ENCODE data around the gene MYO18B.

Gene MYO18B

GRCh38 chr22:25902402-25902801, 160.4 kb downstream of the MYO18B start:
- no peak for DNase-seq (ENCODE audit: low read depth)

DNA sequence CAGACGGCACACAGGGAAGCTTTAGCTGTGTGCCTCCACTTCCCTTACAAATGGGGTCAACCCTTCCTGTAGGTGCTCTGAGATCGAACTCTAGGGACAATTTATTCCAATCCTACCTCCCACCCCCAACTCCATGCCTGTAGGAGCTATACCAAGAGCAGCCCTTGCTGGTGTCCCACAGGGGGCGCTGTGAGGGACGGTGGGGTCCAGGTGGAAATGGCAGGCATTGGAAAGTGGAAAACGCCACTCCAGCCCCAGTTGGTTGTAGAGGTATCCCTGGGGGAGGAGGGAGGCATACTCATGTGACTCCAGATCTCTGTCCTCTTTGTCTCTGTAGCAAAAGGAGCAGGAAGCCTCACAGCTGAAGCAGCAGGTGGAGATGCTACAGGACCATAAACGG, 161.3 kb downstream of the MYO18B start:
- no peak for DNase-seq (ENCODE audit: low read depth)

GRCh38 chr22:25908212-25908611, 166.2 kb downstream of the MYO18B start:
- DNase-seq (ENCODE audit: low read depth) = no peak

DNA sequence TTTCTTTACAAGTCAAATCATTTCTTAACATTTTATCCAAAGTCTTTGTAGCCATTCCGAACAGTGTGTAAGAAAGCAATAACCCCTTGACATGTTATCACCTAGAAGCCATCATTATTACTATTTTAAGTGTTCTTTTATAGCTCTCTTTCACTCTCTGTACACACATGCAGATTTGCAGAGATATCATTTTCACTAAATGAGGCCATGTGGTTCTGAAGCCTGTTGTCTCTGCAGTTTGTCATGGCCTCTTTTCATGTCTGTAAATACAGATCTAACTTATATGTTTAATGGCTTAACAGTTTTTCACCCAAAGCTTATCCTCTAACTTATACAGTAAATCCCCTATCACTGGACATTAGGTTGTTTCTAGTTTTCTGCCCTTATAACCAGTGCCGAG, 166.8 kb downstream of the MYO18B start:
- no peak for DNase-seq (ENCODE audit: low read depth)

- no peak for DNase-seq (ENCODE audit: low read depth)
Observed at GRCh38 chr22:25909614-25910387, 167.8 kb downstream of the MYO18B start.

GRCh38 chr22:25911243-25911972, 169.4 kb downstream of the MYO18B start:
- DNase-seq (ENCODE audit: low read depth) = no peak

- DNase-seq (ENCODE audit: low read depth) = no peak
Observed at GRCh38 chr22:25919452-25919851, 177.5 kb downstream of the MYO18B start.

GRCh38 chr22:25922141-25922540, 180.2 kb downstream of the MYO18B start:
- no peak for DNase-seq (ENCODE audit: low read depth)

GRCh38 chr22:25923914-25924313, 181.9 kb downstream of the MYO18B start:
- DNase-seq (ENCODE audit: low read depth) = no peak

DNA sequence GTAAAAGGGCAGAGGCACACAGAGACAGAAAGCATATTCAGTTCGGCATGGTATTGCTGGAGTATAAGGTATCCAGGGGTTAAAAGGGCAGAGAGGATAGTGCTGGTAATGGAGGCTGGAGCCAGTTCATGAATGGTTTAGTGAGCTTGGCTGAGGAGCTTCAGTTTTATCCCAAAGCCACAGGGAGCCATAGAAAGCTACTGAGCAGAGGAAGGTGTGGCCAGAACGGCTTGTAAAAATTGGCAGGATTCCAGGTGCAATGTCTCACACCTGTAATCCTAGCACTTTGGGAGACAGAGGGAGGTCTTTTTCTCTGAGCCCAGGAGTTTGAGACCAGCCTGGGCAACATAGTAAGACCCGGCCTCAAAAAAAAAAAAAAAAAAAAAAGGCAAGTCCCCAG, 186.1 kb downstream of the MYO18B start:
- DNase-seq (ENCODE audit: low read depth) = no peak

DNA sequence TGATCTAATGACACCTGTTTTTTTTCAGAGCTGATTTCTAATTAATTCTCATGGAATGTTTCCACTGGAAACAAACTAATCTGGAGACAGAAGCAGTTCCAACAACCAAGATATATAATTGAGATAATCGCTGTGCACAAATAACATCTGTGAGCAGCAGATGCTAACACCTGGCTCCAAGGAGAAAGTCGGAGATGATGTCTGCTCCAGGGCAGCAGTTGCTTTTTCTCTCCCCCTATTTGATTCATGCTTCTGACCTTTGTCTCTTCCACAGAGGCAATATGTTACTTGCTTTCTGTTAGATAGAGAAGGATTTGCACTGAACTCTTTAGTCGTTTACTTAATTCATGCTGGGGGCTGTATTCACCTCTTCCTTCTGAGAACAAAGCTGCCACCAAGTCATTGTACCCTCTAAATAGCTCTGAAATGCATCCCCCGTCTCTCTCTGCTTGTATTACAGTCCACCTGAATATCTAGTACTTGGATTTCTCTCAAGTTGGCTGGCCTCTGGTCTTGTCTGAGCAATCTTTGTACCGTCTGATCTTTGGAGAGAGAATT, 187.4 kb downstream of the MYO18B start:
- no peak for DNase-seq (ENCODE audit: low read depth)

GRCh38 chr22:25930083-25930482, 188.1 kb downstream of the MYO18B start:
- DNase-seq (ENCODE audit: low read depth) = no peak

DNA sequence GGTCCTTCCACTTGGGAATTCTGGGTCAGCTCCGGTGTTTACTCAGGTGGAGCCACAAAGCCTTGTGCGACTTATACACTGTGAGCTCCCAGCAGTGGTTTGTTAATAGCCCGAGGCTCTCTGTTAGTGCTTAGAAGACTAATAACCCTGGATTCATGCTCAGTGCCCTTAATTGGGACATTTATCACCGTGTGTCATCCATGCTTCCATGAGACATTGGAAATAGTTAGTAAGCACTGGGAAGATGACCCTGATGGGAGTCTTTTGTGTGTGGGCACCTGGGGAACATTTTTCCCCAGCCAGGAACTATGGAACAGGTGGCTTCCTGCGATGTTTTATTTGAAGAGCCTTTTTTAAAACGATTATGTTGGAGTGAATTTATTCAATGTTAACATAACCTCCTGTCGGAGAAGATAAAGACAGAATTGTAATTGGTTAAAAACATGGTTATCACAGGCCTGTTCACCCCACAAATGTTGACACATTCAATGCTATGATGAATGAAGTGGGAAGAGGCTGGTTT, 188.9 kb downstream of the MYO18B start:
- no peak for DNase-seq (ENCODE audit: low read depth)

DNA sequence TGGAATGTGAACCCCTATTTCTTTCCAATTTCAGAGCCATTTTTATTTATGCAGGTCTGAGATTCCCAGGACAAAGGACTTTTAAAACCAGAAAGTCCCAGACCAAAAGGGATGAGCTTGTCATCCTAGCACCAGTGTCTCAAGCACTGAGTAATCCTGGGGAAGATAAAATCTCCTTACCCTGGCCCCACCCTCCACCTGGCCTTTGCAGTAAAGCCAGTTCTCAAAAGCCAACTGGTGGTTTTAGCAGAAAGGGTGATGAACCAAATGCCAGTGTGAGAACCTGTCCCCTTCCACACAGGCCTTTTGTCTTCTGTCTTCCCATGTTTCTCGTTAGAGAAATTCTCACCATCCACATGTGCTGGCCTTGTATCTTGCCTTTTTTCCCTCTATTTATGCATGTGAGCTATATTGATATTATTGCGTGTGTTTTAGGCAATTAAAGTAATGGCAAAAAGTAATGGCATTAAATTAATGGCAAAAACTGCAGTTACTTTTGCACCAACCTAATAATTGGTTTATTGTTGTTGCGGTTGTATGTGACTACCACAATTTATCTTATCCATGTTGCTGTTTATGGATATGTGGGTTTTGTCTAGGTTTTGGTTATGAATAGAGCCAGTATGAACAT, 191.3 kb downstream of the MYO18B start:
- DNase-seq (ENCODE audit: low read depth) = no peak

- no peak for DNase-seq (ENCODE audit: low read depth)
Observed at GRCh38 chr22:25935266-25936058, 193.5 kb downstream of the MYO18B start.

DNA sequence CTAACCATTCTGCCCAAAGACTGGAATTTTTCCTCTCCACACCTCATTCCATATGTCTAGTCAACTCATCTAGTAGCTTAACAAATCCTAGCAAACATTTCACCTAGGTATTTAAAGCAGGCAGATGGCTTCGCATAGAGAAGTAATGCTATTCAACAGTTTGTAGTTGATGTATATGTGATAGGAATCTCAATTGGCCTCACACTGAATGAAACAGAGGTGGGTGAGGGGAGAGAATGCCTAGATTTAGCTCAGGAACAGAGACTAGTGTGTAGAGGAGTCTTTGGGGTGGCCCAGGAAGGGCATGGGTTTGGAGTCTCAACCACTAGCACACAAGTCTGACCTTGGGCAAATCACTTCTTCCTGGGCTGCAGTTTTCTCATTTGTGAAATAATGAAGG, 196.2 kb downstream of the MYO18B start:
- no peak for DNase-seq (ENCODE audit: low read depth)

GRCh38 chr22:25939384-25939783, 197.4 kb downstream of the MYO18B start:
- DNase-seq (ENCODE audit: low read depth) = no peak

DNA sequence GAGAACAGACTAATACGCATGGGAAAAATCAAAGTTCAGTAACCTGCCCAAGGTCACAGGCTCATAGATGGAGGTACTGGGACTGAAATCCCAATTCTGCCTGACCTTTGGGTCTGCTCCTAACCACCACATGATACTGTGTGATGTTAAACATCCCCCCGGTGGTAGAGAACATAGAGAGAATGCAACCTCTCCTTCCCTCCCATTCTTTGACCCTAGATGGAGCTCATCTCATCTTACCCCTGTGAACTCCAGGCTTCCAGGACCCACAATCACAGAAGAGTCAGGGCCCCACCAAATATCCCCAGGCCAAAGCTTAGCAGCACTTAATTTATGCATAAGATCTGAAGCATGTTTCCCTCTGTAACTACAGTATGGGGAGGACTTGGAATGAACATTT, 198.5 kb downstream of the MYO18B start:
- no peak for DNase-seq (ENCODE audit: low read depth)

DNA sequence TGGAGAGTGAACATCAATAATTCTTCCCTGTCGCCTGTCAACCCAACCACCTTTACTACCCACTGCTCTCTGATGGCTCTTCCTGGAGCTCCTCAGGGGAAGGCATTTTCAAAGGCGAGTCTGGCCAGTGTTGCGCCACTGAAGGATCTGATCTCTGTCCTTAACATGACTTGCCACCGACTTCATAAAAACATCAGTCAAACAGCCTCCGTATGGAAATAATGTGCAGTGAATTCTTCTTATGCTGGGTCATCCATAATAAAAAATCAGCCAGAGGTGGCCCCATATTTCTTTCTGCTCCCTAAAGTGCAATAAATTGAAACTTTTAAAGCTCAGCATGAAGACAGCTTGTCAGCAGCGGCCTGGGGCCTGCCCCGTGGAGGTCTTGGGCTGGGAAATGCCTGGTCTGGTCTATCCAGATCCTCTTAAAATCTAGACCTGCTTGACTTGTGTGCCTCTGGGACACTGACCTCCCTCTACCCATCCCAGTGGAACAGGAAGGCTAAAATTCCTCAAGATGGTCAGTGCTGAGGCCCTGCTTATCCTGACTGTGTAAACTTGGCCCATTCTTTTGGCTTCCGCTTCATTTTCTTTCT, 199.5 kb downstream of the MYO18B start:
- no peak for DNase-seq (ENCODE audit: low read depth)

DNA sequence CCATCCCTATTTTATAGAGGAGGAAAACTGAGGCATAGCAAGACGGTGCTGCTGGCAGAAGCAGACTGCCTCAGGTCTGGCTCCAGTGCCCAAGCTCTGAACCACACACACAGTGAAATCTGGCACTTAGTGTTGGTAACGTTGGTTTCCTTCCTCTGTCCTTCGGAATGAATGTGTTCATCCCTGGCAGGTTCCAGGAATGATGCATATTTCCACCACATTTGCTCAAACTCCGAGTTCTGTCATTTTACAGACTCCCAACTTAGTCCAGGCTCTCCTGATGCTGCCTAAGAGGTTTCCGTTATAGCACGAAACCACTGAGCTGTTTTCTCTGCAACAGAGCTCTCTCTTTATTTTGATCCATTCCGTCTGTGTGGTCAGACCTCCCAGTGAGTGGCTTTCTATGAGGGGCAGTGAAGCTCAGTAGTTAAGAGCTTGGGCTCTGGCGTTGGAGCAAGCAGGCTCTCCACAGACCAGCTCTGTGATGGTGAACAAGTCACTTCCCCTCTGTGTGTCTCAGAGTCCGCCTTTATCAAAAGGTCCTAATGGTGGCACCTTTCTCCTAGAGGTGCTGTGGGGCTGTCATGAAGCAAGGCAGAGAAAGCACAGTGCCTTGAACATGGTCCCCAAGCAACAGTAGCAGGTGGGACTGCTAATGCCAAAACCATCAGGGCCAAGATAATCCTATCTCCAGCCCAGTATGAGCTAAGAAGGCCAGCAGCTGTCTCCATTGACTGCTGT, 200.3 kb downstream of the MYO18B start:
- DNase-seq (ENCODE audit: low read depth) = no peak

Data from activated T-cell treated with anti-CD3 and anti-CD28 coated beads for 1 hour (primary cell).